Adrenal gland (tissue), 5 donors: Measurements from ENCODE around the gene CMIP.

Experiments
- POLR2A ChIP-seq, 2 donors: fragments of 450-650 bp; IDR thresholded peaks; one replicate each; pipeline ENCODE4 v1.6.1; 2017; ENCODE audit warnings: antibody characterized with exemption in 2 of 2, mild to moderate bottlenecking in 2 of 2, moderate library complexity in 1 of 2
- TF ChIP-seq, protein P1 (sequence below), 6 experiments: fragments of 450-650 bp in 4 of 6; fragments of 200-600 bp in 2 of 6; sonication (generic) in 1 of 6; IDR thresholded peaks; 1 replicate in 5 of 6; 2 replicates in 1 of 6; pipeline versions ENCODE4 v1.5.1 to v1.8.0; 2016 to 2021; ENCODE audit warnings: antibody characterized with exemption in 6 of 6, mild to moderate bottlenecking in 2 of 6, moderate library complexity in 1 of 6
- donor health status: DM: no; HTN: no; CAD: no.

DNA sequence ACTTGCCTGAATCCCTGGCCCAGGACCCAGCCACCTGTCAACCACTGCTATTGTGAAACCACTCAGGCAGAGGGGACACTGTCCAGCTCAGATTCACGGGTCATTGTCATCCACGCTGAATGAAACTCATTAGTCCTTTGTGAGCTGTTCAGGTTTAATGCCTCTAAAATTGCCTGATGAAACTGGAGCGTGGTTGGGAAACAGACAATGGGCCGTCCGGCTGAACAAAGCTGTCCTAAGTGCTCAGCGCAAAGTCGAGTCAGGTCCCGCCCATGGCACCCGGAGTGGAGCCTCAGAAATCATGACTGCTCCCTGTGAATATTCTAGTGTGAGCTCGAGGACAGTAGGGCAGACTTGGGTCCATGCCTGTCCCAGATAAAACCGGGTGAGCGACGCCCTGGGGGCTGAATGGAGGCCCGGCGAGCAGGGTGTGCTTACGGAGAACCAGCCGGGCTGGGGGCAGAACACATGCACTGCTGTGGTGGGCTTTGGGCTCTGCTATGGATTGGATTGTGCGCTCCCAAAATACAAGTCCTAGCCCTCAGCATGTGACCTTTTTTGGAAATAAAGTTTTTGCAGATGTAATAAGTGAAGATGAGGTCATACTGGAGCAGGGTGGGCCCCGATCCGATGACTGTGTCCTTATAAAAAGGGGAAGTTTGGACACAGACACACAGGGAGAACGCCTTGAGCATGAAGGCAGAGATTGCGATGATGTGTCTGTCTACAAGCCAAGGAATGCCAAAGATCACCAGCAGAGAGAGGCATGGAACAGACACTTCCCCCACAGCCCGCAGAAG lies 12.9 kb upstream of the CMIP start:
- TF ChIP-seq, protein P1, sequence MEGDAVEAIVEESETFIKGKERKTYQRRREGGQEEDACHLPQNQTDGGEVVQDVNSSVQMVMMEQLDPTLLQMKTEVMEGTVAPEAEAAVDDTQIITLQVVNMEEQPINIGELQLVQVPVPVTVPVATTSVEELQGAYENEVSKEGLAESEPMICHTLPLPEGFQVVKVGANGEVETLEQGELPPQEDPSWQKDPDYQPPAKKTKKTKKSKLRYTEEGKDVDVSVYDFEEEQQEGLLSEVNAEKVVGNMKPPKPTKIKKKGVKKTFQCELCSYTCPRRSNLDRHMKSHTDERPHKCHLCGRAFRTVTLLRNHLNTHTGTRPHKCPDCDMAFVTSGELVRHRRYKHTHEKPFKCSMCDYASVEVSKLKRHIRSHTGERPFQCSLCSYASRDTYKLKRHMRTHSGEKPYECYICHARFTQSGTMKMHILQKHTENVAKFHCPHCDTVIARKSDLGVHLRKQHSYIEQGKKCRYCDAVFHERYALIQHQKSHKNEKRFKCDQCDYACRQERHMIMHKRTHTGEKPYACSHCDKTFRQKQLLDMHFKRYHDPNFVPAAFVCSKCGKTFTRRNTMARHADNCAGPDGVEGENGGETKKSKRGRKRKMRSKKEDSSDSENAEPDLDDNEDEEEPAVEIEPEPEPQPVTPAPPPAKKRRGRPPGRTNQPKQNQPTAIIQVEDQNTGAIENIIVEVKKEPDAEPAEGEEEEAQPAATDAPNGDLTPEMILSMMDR (IDR thresholded peaks at IDR 0.05): no peak
- TF ChIP-seq POLR2A (IDR thresholded peaks at IDR 0.05): no peak
